Upper lobe of left lung (tissue), 4 donors: Measurements from ENCODE around the gene SLIRP.

Experiments used
- CTCF ChIP-seq, 6 experiments: fragments of 450-650 bp in 4 of 6; fragments of 200-600 bp in 2 of 6; sonication (generic) in 2 of 6; IDR thresholded peaks; one replicate each; pipeline ENCODE4 v1.5.1; 2016 to 2019; ENCODE audit warnings: antibody characterized with exemption in 6 of 6
- EP300 ChIP-seq, 4 donors: sonication (generic); formaldehyde crosslinking; IDR thresholded peaks; one replicate each; pipeline ENCODE4 v1.5.1; 2017; ENCODE audit warnings: antibody characterized with exemption in 4 of 4, control low read depth in 2 of 4
- POLR2A ChIP-seq, 4 donors: fragments of 450-650 bp; IDR thresholded peaks; one replicate each; pipeline ENCODE4 v1.5.1; 2016 to 2017; ENCODE audit warnings: antibody characterized with exemption in 4 of 4, mild to moderate bottlenecking in 2 of 4
- POLR2AphosphoS5 ChIP-seq, 2 donors: sonication (generic); formaldehyde crosslinking; IDR thresholded peaks; one replicate each; pipeline ENCODE4 v1.5.1; 2017; ENCODE audit warnings: antibody characterized with exemption in 2 of 2

- TF ChIP-seq EP300 (IDR thresholded peaks at IDR 0.05) (no peak), POLR2A (IDR thresholded peaks at IDR 0.05) (no peak), CTCF (IDR thresholded peaks at IDR 0.05) (no peak), POLR2AphosphoS5 (IDR thresholded peaks at IDR 0.05) (no peak)
These were observed 56.1 kb downstream of the SLIRP start for GRCh38 chr14:77763978-77764377.
